ENCODE measurements around the gene ZCCHC8.

GRCh38 chr12:122437656-122438121 lies 63.0 kb downstream of the ZCCHC8 start:
- TF ChIP-seq EZH2 (IDR thresholded peaks at IDR 0.05) (no peak), POLR2AphosphoS5 (IDR thresholded peaks at IDR 0.05; ENCODE audit: borderline replicate concordance, low read depth, low read length) (no peak), FOXP2 (optimal IDR thresholded peaks at IDR 0.05; ENCODE audit: control extremely low read depth, extremely low read length, insufficient read depth) (no peak)
